Uterus (tissue), 4 donors: ENCODE results near the gene RASA3. TPM values are rescaled to one million over a fixed set of nuclear protein-coding genes. Genes with fewer than 3 reads are reported as not detected.

Source experiments
- DNase-seq, 2 donors: peaks; one replicate each; pipeline ENCODE4 v3.0.0-alpha.2; 2019 to 2020
- H3K27ac ChIP-seq, 2 donors: fragments of 200-600 bp; sonication (generic); 1 replicate in 1 of 2; 2 replicates in 1 of 2; pipeline ENCODE4 v1.5.1; 2016 to 2018
- H3K27me3 ChIP-seq, 2 donors: fragments of 200-600 bp; sonication (generic); one replicate each; pipeline ENCODE4 v1.5.1; 2018 to 2019; ENCODE audit warnings: control low read depth in 1 of 2
- H3K36me3 ChIP-seq, 2 donors: fragments of 200-600 bp; sonication (generic); one replicate each; pipeline ENCODE4 v1.5.1; 2019; ENCODE audit warnings: control low read depth in 1 of 2
- H3K4me1 ChIP-seq, 2 donors: fragments of 200-600 bp; sonication (generic); one replicate each; pipeline ENCODE4 v1.5.1; 2018 to 2019; ENCODE audit warnings: control low read depth in 1 of 2
- H3K4me3 ChIP-seq, 2 donors: fragments of 200-600 bp; sonication (generic); 1 replicate in 1 of 2; 2 replicates in 1 of 2; pipeline ENCODE4 v1.5.1; 2018 to 2019; ENCODE audit warnings: mild to moderate bottlenecking in 1 of 2
- H3K9me3 ChIP-seq, 2 donors: fragments of 200-600 bp; sonication (generic); one replicate each; pipeline ENCODE4 v1.5.1; 2019; ENCODE audit warnings: control low read depth in 1 of 2
- POLR2A ChIP-seq, 2 donors: fragments of 450-650 bp; IDR thresholded peaks; one replicate each; pipeline ENCODE4 v1.6.1; 2016; ENCODE audit warnings: antibody characterized with exemption in 2 of 2, mild to moderate bottlenecking in 1 of 2, moderate library complexity in 1 of 2
- intact Hi-C: fragments of 100-400 bp; cut with DNase I; formaldehyde crosslinking; loops from one replicate; pipeline ENCODE4 v1.15.1; 2023; ENCODE audit warnings: low total_unique reads
- total RNA-seq, 4 donors: library from RNA; depleted of rRNA in 3 of 4; stranded (reverse); fragments of >200 nt in 3 of 4; gene quantifications; one replicate each; pipeline versions ENCODE4 v1.1.0 to v1.2.4, GENCODE V29; 2014 to 2023
- TF ChIP-seq, protein P1 (sequence below), 4 experiments: fragments of 200-600 bp in 2 of 4; fragments of 450-650 bp in 2 of 4; sonication (generic) in 2 of 4; IDR thresholded peaks; one replicate each; pipeline ENCODE4 v1.5.1; 2016 to 2019; ENCODE audit warnings: antibody characterized with exemption in 4 of 4, mild to moderate bottlenecking in 2 of 4, moderate library complexity in 1 of 4
- donor health status: DM: yes; HTN: yes; CAD: no.

Gene RASA3
- total RNA-seq, 4 donors from 2014 or later: 8.5 to 31.6 (median 17.2) TPM

- Histone ChIP-seq H3K4me1 (peaks cover 3 to 16% of the 10 kb centered on the region in 2 donors), H3K27ac (no peak overlapping the region), H3K27me3 (no peaks in the 10 kb centered on the region)
These were observed 197.8 kb downstream of the RASA3 start for GRCh38 chr13:113934576-113934975.

DNA sequence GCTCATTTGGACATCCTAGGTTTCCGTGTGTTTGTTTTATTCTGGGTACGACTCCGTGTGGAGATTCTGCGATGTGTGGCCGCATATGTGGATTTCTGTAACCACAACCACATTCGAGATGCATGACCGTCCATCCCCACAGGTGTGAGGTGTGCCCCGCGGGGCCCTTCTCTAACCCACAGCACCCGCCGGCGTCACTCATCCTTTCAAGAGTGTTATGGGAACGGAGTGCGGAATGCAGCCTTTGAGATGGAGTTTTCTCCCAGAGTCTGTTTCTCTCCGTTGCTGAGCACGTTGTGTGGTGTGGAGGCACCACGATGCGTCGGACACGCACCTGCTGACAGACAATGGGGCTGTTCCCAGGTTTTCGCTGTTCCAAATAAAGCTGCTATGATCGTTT, 198.5 kb downstream of the RASA3 start:
- DNase-seq: peak; percentile 3 to 9
- peaks cover 10 to 23% of the 10 kb centered on the region in 2 donors for H3K4me1 ChIP-seq
- H3K27me3 ChIP-seq: no peaks in the 10 kb centered on the region
- intact Hi-C loops: no loop called here
- no peaks in the 10 kb centered on the region for H3K9me3 ChIP-seq
- no peaks in the 10 kb centered on the region for H3K36me3 ChIP-seq
- no peak overlapping the region for H3K4me3 ChIP-seq
- TF ChIP-seq, protein P1, sequence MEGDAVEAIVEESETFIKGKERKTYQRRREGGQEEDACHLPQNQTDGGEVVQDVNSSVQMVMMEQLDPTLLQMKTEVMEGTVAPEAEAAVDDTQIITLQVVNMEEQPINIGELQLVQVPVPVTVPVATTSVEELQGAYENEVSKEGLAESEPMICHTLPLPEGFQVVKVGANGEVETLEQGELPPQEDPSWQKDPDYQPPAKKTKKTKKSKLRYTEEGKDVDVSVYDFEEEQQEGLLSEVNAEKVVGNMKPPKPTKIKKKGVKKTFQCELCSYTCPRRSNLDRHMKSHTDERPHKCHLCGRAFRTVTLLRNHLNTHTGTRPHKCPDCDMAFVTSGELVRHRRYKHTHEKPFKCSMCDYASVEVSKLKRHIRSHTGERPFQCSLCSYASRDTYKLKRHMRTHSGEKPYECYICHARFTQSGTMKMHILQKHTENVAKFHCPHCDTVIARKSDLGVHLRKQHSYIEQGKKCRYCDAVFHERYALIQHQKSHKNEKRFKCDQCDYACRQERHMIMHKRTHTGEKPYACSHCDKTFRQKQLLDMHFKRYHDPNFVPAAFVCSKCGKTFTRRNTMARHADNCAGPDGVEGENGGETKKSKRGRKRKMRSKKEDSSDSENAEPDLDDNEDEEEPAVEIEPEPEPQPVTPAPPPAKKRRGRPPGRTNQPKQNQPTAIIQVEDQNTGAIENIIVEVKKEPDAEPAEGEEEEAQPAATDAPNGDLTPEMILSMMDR (IDR thresholded peaks at IDR 0.05): no peak
- no peak for TF ChIP-seq POLR2A (IDR thresholded peaks at IDR 0.05)
- no peak overlapping the region for H3K27ac ChIP-seq

More at GRCh38 chr13:113934576-113934975, 197.8 kb downstream of the RASA3 start:
- Histone ChIP-seq H3K9me3 (no peaks in the 10 kb centered on the region), H3K36me3 (no peaks in the 10 kb centered on the region), H3K4me3 (no peak overlapping the region)
- intact Hi-C loops: no loop called here
- no peak for TF ChIP-seq POLR2A (IDR thresholded peaks at IDR 0.05)
- TF ChIP-seq, protein P1 (IDR thresholded peaks at IDR 0.05): no peak
- peak; percentile 15 to 16 for DNase-seq

DNA sequence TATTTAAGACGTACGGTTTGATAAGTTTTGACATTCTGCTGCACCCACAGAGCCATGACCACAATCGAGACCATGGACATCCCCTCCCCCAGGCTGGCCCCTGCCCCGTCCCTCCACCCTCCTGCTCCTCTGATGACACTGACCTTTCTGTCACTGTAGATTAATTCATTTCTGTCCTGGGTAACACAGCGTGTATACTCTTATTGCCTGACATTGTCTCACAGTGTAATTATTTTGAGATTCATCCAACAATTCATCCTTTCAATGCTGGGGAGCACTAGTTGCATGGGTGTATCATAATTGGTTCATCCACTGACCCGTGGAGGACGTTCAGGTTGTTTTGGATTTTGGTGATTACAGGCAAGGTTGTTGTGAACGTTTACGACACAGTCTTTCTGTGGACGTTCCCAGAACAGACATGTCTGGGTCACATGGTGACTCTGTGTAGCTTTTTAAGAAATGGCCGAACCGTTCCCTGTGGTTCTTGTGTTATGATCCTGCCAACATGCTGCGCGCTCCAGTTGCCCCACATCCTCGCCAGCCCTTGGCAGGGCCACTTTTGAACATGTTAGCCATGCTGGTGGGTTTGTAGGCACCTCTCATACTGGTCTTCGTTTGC, 200.5 kb downstream of the RASA3 start:
- peak; percentile 8 to 11 for DNase-seq

DNA sequence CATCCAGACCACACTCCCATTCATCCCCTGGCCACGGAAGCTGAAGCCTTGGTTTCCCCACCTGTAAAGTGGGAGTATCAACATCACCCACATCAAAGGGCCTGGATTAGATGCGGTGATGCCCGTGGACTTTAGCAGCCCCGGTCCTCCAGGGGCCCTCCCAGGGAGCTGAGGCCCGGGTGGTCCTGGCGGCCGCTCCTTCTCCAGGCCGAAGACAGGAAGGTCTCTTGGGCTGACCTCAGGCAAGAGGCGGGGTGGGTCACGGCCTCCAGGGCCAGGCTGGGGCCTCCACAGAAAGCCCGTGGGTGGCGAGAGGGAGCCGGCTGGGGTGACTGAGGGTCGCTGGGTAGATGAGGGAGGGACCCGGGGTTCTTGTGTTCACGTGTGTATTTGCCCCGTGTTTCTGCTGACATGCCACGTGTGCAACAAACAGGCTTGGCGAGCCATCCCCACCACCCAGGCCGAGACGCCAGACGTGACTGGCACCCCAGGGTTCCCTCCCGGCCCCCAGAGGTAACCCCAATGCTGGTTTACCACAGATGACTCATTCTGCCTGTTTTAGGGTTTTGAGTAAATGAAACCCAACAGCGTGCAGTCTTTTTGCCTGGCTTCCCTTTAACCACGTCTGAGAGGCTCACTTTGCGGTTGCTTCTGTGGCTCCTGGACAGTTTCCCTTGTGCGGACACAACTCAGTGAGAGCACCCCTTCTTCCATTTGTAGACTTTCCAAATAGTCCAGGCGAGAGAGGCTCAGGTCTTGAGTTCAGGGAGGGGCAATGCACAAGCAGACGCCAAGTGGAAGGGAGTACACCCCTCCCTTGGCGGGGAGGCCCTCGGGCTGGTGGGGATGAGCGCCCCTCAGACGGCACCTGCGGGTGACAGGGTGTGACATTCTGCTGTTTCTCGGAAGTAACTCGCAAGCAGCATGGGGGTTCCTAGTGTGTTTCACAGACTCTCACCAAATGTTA, 201.5 kb downstream of the RASA3 start:
- H3K4me3 ChIP-seq: no peak overlapping the region
- H3K9me3 ChIP-seq: no peaks in the 10 kb centered on the region
- no peaks in the 10 kb centered on the region for H3K36me3 ChIP-seq
- intact Hi-C loops: no loop called here
- no peaks in the 10 kb centered on the region for H3K27me3 ChIP-seq
- no peak for TF ChIP-seq POLR2A (IDR thresholded peaks at IDR 0.05)
- TF ChIP-seq, protein P1 (IDR thresholded peaks at IDR 0.05): no peak
- peak; percentile 11 to 16 for DNase-seq
- no peak overlapping the region for H3K27ac ChIP-seq
- peaks cover 20 to 41% of the 10 kb centered on the region in 2 donors for H3K4me1 ChIP-seq

More for the DNA sequence above, 200.5 kb downstream of the RASA3 start:
- Histone ChIP-seq H3K9me3 (no peaks in the 10 kb centered on the region), H3K4me3 (no peak overlapping the region), H3K4me1 (peaks cover 20 to 39% of the 10 kb centered on the region in 2 donors), H3K36me3 (no peaks in the 10 kb centered on the region), H3K27me3 (no peaks in the 10 kb centered on the region), H3K27ac (no peak overlapping the region)
- intact Hi-C loops: no loop called here
- TF ChIP-seq, protein P1 (IDR thresholded peaks at IDR 0.05): no peak
- no peak for TF ChIP-seq POLR2A (IDR thresholded peaks at IDR 0.05)
